A673 (cell line): ENCODE results near the gene C14orf132. TPM values are rescaled to one million over a fixed set of nuclear protein-coding genes. Genes with fewer than 3 reads are reported as not detected.

Experiments
- BruUV-seq: library from RNA; stranded (reverse); fragments of 400-500 nt; replicated peaks from 2 replicates; lab custom pipeline; 2021; lab: Mats Ljungman, UMichigan
- CTCF ChIA-PET: fragments of 300-600 bp; sonication (Branson Sonifier 250); formaldehyde crosslinking; loops from one replicate; lab custom pipeline; 2022; ENCODE audit warnings: antibody characterized with exemption; lab: Charles Lee
- POLR2A ChIA-PET: fragments of 300-600 bp; sonication (Branson Sonifier 250); formaldehyde crosslinking; loops from one replicate; lab custom pipeline; 2022; ENCODE audit warnings: antibody characterized with exemption; ENCODE audit not compliant: low non-redundant PET; lab: Charles Lee
- DNase-seq: peaks from one replicate; pipeline ENCODE4 v3.0.0-alpha.2; 2015; ENCODE audit warnings: low spot score
- H3K27ac ChIP-seq: fragments of 200-600 bp; sonication (generic); 2 replicates; pipeline ENCODE4 v1.5.1; 2016; ENCODE audit warnings: mixed run types, low read depth, mild to moderate bottlenecking, mixed read lengths, antibody characterized with exemption, low read length; ENCODE audit not compliant: poor library complexity, severe bottlenecking
- H3K27me3 ChIP-seq: fragments of 200-600 bp; sonication (generic); replicated peaks from 2 replicates; pipeline ENCODE4 v1.6.1; 2017; ENCODE audit warnings: mixed run types, low read depth, mild to moderate bottlenecking, mixed read lengths, antibody characterized with exemption, low read length; ENCODE audit not compliant: insufficient read depth, poor library complexity
- H3K36me3 ChIP-seq: fragments of 200-600 bp; sonication (generic); 2 replicates; pipeline ENCODE4 v1.6.1; 2016; ENCODE audit warnings: mixed run types, mild to moderate bottlenecking, mixed read lengths, antibody characterized with exemption, low read length; ENCODE audit not compliant: insufficient read depth, poor library complexity, severe bottlenecking
- H3K4me1 ChIP-seq: fragments of 200-600 bp; sonication (generic); 2 replicates; pipeline ENCODE4 v1.6.1; 2017; ENCODE audit warnings: mixed run types, mild to moderate bottlenecking, mixed read lengths, antibody characterized with exemption, low read length; ENCODE audit not compliant: insufficient read depth, poor library complexity, severe bottlenecking
- H3K4me3 ChIP-seq: fragments of 200-600 bp; sonication (generic); 2 replicates; pipeline ENCODE4 v1.5.1; 2016; ENCODE audit warnings: low read depth, mixed run types, mild to moderate bottlenecking, mixed read lengths, low read length; ENCODE audit not compliant: poor library complexity, severe bottlenecking
- H3K9me3 ChIP-seq: fragments of 200-600 bp; sonication (generic); 2 replicates; pipeline ENCODE4 v1.6.1; 2016; ENCODE audit warnings: mixed run types, low read depth, mild to moderate bottlenecking, mixed read lengths, antibody characterized with exemption, low read length; ENCODE audit not compliant: poor library complexity, severe bottlenecking
- CTCF ChIP-seq: fragments of 300-800, 200-600 bp; sonication (generic); conservative IDR thresholded peaks from 2 replicates; pipeline ENCODE4 v1.5.1; 2017; ENCODE audit warnings: low read depth, mild to moderate bottlenecking, antibody characterized with exemption, low read length, moderate library complexity, mixed read lengths
- EZH2 ChIP-seq: fragments of 200-600 bp; sonication (generic); IDR thresholded peaks from 2 replicates; pipeline ENCODE4 v1.6.1; 2017; ENCODE audit warnings: borderline replicate concordance, low read depth, mild to moderate bottlenecking, mixed read lengths, antibody characterized with exemption, low read length; ENCODE audit not compliant: poor library complexity, severe bottlenecking
- intact Hi-C: fragments of 100-400 bp; cut with micrococcal nuclease; formaldehyde crosslinking; loops from one replicate; pipeline ENCODE4 v1.10.0; 2022; ENCODE audit not compliant: unreplicated experiment
- total RNA-seq: library from RNA; stranded (reverse); gene quantifications from 2 replicates; pipeline ENCODE4 v1.2.3, GENCODE V29; 2021

C14orf132 gene
- total RNA-seq, 1 experiment from 2014 or later, result 8.3 TPM

DNA sequence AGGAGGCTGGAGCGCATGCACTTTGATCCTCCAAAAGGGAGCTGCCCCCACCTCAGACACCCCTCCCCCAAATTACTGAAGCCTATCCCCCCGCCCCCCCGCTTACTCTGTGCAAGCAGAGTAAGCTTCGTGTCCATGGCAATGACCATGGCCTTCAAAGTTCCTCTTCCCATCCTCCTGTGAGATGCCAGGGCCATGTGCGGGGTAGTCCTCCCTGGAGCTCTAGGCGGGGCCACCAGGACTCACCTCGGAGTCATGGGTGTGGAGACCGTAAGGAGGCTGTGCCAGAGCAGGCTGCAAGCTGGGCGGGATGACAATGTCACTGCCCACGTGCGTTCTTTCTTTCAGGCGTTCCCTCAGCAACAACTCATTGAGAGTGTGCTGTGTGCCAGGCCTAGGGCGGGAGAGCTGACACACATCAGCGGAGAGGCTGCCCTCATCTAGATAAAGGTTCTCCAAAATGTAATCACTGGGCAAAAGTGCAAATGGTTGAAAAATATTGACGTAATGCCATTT, 66.8 kb downstream of the C14orf132 start:
- H3K9me3 ChIP-seq, result no peaks in the 10 kb centered on the region
- DNase-seq, result no peak
- ChIA-PET POLR2A (no interaction called here), CTCF (no interaction called here)
- TF ChIP-seq CTCF, result no peak
- TF ChIP-seq EZH2, result no peak
- no TSS peak for BruUV-seq
- no peaks in the 10 kb centered on the region for H3K27me3 ChIP-seq
- H3K36me3 ChIP-seq, result no peaks in the 10 kb centered on the region
- H3K4me1 ChIP-seq, result no peaks in the 10 kb centered on the region
- no peak overlapping the region for H3K4me3 ChIP-seq
- intact Hi-C loops, result no loop called here
- H3K27ac ChIP-seq, result no peak overlapping the region

GRCh38 chr14:96106891-96107290, 67.7 kb downstream of the C14orf132 start:
- no peaks in the 10 kb centered on the region for H3K36me3 ChIP-seq
- no peak for DNase-seq
- no peak for TF ChIP-seq CTCF
- TF ChIP-seq EZH2, result no peak
- no TSS peak for BruUV-seq
- no peaks in the 10 kb centered on the region for H3K4me1 ChIP-seq
- H3K4me3 ChIP-seq, result no peak overlapping the region
- no peaks in the 10 kb centered on the region for H3K9me3 ChIP-seq
- intact Hi-C loops, result no loop called here
- ChIA-PET POLR2A (no interaction called here), CTCF (no interaction called here)
- H3K27me3 ChIP-seq, result no peaks in the 10 kb centered on the region
- H3K27ac ChIP-seq, result no peak overlapping the region

DNA sequence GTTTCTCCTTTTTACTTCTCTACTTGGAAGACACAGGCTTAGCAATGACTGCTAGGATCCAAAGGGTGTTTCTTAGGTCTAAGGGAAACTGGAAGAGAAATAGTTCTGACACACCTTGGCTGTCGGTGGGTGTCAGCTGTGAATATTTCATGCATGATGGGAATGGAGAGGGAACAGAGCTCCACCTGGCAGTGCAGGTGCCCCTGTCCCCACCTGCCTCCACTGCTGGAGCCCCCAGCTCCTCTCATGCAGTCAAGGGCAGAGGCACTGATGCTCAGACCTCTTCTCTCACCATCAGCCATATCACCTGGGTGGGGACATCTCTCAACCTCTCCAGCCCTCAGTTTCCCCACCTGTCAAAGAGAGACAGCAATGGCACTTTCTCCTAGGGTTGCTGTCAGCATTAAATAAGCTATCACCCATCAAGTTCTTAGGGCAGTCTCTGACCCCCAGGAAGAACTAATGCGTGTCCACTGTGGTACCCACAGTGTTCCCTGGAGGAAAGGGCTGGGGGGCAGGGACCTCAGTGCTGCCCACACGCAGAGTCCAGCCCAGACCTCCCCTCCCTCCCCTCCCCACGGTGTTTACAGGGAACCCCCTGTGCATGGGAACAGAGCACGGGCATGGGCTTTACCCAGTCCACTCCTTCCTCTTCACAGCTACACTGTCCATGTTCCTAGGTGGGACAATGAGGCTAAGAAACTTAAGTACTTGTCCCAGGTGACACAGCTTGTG, 69.1 kb downstream of the C14orf132 start:
- Histone ChIP-seq H3K36me3 (no peaks in the 10 kb centered on the region), H3K4me1 (no peaks in the 10 kb centered on the region), H3K27ac (no peak overlapping the region), H3K27me3 (no peaks in the 10 kb centered on the region), H3K4me3 (no peak overlapping the region), H3K9me3 (peaks cover 2% of the 10 kb centered on the region)
- no peak for DNase-seq
- ChIA-PET CTCF (no interaction called here), POLR2A (no interaction called here)
- no TSS peak for BruUV-seq
- intact Hi-C loops, result no loop called here
- TF ChIP-seq CTCF (no peak), EZH2 (no peak)
